ENCODE results near the gene SLC35B4.

DNA sequence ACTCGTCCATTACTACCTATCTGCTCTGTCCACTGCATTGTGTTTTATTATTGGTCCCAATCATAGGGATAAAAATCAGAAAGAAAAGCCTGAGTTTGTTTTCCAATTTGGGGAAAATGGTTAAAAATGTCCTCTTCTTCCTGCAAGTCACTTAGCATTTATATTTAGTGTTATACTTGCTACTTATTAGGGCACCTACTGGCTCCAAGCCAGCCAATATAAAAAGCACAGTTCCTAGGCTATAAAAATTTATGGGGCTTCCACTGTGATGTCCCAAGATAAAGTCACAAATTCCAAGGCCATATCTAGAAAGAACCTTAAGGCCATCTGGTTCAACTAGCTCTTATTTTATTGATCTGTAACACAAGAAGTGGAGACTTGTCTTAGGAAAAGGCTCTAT is 3.2 kb downstream of the SLC35B4 start:
- TF ChIP-seq, protein P1, sequence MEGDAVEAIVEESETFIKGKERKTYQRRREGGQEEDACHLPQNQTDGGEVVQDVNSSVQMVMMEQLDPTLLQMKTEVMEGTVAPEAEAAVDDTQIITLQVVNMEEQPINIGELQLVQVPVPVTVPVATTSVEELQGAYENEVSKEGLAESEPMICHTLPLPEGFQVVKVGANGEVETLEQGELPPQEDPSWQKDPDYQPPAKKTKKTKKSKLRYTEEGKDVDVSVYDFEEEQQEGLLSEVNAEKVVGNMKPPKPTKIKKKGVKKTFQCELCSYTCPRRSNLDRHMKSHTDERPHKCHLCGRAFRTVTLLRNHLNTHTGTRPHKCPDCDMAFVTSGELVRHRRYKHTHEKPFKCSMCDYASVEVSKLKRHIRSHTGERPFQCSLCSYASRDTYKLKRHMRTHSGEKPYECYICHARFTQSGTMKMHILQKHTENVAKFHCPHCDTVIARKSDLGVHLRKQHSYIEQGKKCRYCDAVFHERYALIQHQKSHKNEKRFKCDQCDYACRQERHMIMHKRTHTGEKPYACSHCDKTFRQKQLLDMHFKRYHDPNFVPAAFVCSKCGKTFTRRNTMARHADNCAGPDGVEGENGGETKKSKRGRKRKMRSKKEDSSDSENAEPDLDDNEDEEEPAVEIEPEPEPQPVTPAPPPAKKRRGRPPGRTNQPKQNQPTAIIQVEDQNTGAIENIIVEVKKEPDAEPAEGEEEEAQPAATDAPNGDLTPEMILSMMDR (IDR thresholded peaks at IDR 0.05; ENCODE audit: borderline replicate concordance, extremely low read depth, low read length, poor library complexity, severe bottlenecking), result no peak
- no peak for TF ChIP-seq EZH2 (IDR thresholded peaks at IDR 0.05; ENCODE audit: borderline replicate concordance, low read depth, low read length, severe bottlenecking)
